MCF 10A (cell line): ENCODE measurements around the gene XXYLT1. TPM values are rescaled to one million over a fixed set of nuclear protein-coding genes. Genes with fewer than 3 reads are reported as not detected.

Source experiments
- BruUV-seq: library from RNA; stranded (reverse); fragments of 400-500 nt; replicated peaks from 2 replicates; lab custom pipeline; 2021; lab: Mats Ljungman, UMichigan
- CTCF ChIA-PET: fragments of 300-600 bp; sonication (Branson Sonifier 250); formaldehyde crosslinking; extraction: SDS; loops from one replicate; lab custom pipeline; 2021; ENCODE audit warnings: antibody characterized with exemption, inconsistent platforms; lab: Yijun Ruan, JAX
- POLR2A ChIA-PET: fragments of 300-600, 350-650 bp; sonication (Branson Sonifier 250); formaldehyde crosslinking; extraction: SDS; loops from one replicate; lab custom pipeline; 2020; ENCODE audit warnings: antibody characterized with exemption, inconsistent platforms; lab: Yijun Ruan, JAX
- DNase-seq: peaks from one replicate; pipeline ENCODE4 v3.0.0-alpha.2; 2018; ENCODE audit not compliant: unreplicated experiment
- H3K27ac Mint-ChIP-seq: one replicate; pipeline ENCODE4 v1.8.0; 2022; ENCODE audit warnings: mild to moderate bottlenecking, low read depth, mixed read lengths; ENCODE audit not compliant: unreplicated experiment
- H3K27me3 Mint-ChIP-seq: one replicate; pipeline ENCODE4 v1.8.0; 2022; ENCODE audit warnings: mixed read lengths; ENCODE audit not compliant: insufficient read depth, unreplicated experiment
- H3K36me3 Mint-ChIP-seq: one replicate; pipeline ENCODE4 v1.8.0; 2022; ENCODE audit warnings: mild to moderate bottlenecking, moderate library complexity, mixed read lengths; ENCODE audit not compliant: insufficient read depth, unreplicated experiment
- H3K4me1 Mint-ChIP-seq: one replicate; pipeline ENCODE4 v1.8.0; 2022; ENCODE audit warnings: mixed read lengths; ENCODE audit not compliant: insufficient read depth, unreplicated experiment
- H3K4me3 Mint-ChIP-seq: one replicate; pipeline ENCODE4 v1.8.0; 2022; ENCODE audit warnings: mild to moderate bottlenecking, moderate library complexity, mixed read lengths; ENCODE audit not compliant: unreplicated experiment
- H3K9me3 Mint-ChIP-seq: one replicate; pipeline ENCODE4 v1.8.0; 2022; ENCODE audit warnings: mixed read lengths; ENCODE audit not compliant: unreplicated experiment
- intact Hi-C: fragments of 100-400 bp; cut with micrococcal nuclease; formaldehyde crosslinking; loops from 2 replicates; pipeline ENCODE4 v1.14.1; 2022
- total RNA-seq: library from RNA; stranded (reverse); gene quantifications from 2 replicates; pipeline ENCODE4 v1.2.3, GENCODE V29; 2022
- TF ChIP-seq, protein P1 (sequence below): fragments of 200-600 bp; IDR thresholded peaks from one replicate; pipeline ENCODE4 v1.8.0; 2022; ENCODE audit warnings: antibody characterized with exemption, mild to moderate bottlenecking; ENCODE audit not compliant: unreplicated experiment

Gene XXYLT1
- total RNA-seq, 1 experiment from 2014 or later, result 10.0 TPM

DNA sequence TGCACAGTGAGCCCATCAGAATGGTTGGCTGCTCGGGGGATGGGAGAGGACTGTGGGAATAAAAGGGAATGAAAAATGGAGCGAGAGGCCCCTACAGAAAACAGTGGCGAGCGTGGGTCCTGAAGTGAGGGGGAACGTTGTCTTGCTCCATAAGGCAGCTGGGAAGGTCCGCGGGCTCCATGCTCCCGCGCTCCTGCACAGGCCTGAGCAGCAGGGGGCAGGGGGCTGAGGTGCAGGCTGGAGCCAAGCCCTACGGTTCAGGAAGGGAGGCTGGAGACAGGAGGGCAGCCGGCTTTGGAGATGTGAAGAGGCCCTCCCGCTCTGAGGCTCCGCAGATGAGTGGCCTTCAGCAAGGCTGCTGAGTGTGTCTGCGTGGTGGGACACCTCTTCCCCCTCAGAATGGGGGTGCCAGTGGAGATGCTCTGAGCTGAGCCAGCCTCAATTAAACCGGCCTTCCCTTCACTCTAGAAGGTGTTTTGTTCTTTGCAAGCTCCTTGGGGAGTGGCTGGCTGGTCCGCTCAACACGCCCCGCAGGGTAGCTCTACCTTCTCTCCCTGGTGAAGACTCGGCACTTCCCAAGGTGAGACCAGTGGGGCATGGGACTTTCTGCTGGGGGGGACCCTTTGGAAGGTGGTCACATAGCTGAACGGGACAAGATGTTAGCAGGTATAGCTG, 208.0 kb downstream of the XXYLT1 start:
- CTCF ChIA-PET, result interaction anchor here (0.7 kb wide), 1 partner anchor 9 kb away, joined by 4 read pairs; no protein-coding TSS in a partner anchor
- H3K27me3 Mint-ChIP-seq, result no peaks in the 10 kb centered on the region
- peaks cover 7% of the 10 kb centered on the region for H3K36me3 Mint-ChIP-seq
- DNase-seq, result no peak
- TF ChIP-seq, protein P1, sequence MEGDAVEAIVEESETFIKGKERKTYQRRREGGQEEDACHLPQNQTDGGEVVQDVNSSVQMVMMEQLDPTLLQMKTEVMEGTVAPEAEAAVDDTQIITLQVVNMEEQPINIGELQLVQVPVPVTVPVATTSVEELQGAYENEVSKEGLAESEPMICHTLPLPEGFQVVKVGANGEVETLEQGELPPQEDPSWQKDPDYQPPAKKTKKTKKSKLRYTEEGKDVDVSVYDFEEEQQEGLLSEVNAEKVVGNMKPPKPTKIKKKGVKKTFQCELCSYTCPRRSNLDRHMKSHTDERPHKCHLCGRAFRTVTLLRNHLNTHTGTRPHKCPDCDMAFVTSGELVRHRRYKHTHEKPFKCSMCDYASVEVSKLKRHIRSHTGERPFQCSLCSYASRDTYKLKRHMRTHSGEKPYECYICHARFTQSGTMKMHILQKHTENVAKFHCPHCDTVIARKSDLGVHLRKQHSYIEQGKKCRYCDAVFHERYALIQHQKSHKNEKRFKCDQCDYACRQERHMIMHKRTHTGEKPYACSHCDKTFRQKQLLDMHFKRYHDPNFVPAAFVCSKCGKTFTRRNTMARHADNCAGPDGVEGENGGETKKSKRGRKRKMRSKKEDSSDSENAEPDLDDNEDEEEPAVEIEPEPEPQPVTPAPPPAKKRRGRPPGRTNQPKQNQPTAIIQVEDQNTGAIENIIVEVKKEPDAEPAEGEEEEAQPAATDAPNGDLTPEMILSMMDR, result no peak
- no peaks in the 10 kb centered on the region for H3K9me3 Mint-ChIP-seq
- no peaks in the 10 kb centered on the region for H3K4me1 Mint-ChIP-seq
- no peak overlapping the region for H3K27ac Mint-ChIP-seq
- H3K4me3 Mint-ChIP-seq, result no peak overlapping the region
- intact Hi-C loops, result no loop called here
- POLR2A ChIA-PET, result no interaction called here
- no TSS peak for BruUV-seq

DNA sequence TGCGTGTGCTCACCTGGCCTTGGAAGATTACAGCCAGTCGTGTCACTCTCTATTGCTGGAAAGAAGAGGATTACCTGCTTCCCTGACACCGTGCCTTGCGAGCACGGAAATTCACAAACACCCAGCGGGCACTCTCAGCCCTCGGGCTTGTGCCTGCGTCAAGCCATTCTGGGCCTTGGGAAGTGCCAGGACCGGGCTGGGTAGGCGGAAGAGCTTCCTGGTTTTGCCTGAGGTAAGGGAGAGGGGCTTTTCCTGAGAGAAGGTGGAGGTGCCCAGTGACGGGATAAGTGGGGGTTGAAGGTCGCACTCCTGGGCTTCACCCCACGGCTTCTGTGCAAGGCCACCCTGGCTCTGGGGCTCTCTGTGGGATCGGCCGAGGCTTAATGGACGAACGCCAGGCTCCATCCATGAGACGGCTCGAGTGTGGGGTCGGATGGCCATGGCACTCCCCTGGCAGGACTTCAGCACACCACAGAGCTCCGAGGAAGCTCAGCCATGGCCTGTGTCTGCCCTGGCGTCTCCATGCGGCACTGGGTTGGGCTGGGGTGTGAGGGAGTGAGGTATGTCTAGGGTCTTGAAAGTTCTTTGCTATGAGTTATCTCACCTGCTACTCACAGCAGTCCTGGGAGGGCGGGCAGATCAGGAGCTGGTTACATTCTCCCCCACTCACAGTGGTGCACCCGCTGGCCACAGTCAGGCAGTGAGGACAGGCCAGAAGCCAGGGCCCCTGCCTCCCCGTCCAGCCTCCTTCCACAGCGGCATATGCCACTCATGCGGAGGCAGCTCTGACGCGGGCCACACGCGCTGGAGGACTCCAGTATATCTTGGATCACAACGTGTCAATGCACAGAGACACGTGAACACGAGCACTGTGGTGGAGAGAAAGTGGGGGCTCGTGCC, 209.0 kb downstream of the XXYLT1 start:
- Mint-ChIP-seq H3K36me3 (peaks cover 7% of the 10 kb centered on the region), H3K9me3 (no peaks in the 10 kb centered on the region), H3K4me1 (no peaks in the 10 kb centered on the region), H3K27me3 (no peaks in the 10 kb centered on the region), H3K4me3 (no peak overlapping the region), H3K27ac (no peak overlapping the region)
- no peak for DNase-seq
- POLR2A ChIA-PET, result interaction anchor here (0.6 kb wide), 1 partner anchor 11 kb away, joined by 3 read pairs; no protein-coding TSS in a partner anchor
- CTCF ChIA-PET, result interaction anchor here (1.4 kb wide), 1 partner anchor 379 kb away, joined by 4 read pairs; no protein-coding TSS in a partner anchor
- intact Hi-C loops, result no loop called here
- TF ChIP-seq, protein P1, result no peak
- BruUV-seq, result no TSS peak

GRCh38 chr3:195060531-195061291, 210.2 kb downstream of the XXYLT1 start:
- no TSS peak for BruUV-seq

More at GRCh38 chr3:195060531-195061291, 210.2 kb downstream of the XXYLT1 start:
- no peaks in the 10 kb centered on the region for H3K4me1 Mint-ChIP-seq
- TF ChIP-seq, protein P1, result no peak
- DNase-seq, result no peak
- no peak overlapping the region for H3K27ac Mint-ChIP-seq
- POLR2A ChIA-PET, result interaction anchor here (0.7 kb wide), 1 partner anchor 131 kb away, joined by 3 read pairs; no protein-coding TSS in a partner anchor
- CTCF ChIA-PET, result interaction anchor here (1.4 kb wide), 1 partner anchor 378 kb away, joined by 4 read pairs; no protein-coding TSS in a partner anchor
- peaks cover 3% of the 10 kb centered on the region for H3K27me3 Mint-ChIP-seq
- intact Hi-C loops, result no loop called here
- H3K4me3 Mint-ChIP-seq, result no peak overlapping the region
- peaks cover 1% of the 10 kb centered on the region for H3K36me3 Mint-ChIP-seq
- no peaks in the 10 kb centered on the region for H3K9me3 Mint-ChIP-seq
